ENCODE data around the gene TPT1.

- TF ChIP-seq ZNF175 (tag by site-specific recombination; IDR thresholded peaks at IDR 0.05) (no peak), CTCF (tag by site-specific recombination; IDR thresholded peaks at IDR 0.05) (no peak)
- TF ChIP-seq, protein P1, sequence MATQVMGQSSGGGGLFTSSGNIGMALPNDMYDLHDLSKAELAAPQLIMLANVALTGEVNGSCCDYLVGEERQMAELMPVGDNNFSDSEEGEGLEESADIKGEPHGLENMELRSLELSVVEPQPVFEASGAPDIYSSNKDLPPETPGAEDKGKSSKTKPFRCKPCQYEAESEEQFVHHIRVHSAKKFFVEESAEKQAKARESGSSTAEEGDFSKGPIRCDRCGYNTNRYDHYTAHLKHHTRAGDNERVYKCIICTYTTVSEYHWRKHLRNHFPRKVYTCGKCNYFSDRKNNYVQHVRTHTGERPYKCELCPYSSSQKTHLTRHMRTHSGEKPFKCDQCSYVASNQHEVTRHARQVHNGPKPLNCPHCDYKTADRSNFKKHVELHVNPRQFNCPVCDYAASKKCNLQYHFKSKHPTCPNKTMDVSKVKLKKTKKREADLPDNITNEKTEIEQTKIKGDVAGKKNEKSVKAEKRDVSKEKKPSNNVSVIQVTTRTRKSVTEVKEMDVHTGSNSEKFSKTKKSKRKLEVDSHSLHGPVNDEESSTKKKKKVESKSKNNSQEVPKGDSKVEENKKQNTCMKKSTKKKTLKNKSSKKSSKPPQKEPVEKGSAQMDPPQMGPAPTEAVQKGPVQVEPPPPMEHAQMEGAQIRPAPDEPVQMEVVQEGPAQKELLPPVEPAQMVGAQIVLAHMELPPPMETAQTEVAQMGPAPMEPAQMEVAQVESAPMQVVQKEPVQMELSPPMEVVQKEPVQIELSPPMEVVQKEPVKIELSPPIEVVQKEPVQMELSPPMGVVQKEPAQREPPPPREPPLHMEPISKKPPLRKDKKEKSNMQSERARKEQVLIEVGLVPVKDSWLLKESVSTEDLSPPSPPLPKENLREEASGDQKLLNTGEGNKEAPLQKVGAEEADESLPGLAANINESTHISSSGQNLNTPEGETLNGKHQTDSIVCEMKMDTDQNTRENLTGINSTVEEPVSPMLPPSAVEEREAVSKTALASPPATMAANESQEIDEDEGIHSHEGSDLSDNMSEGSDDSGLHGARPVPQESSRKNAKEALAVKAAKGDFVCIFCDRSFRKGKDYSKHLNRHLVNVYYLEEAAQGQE (tag by site-specific recombination; IDR thresholded peaks at IDR 0.05), result no peak
Measured at GRCh38 chr13:45301263-45301662, 39.7 kb downstream of the TPT1 start.
